Transverse colon (tissue), 4 donors: ENCODE measurements around the gene GLS.

Experiments
- CTCF ChIP-seq, 5 experiments: fragments of 200-600 bp in 3 of 5; fragments of 450-650 bp in 2 of 5; sonication (generic) in 3 of 5; IDR thresholded peaks; 1 replicate in 2 of 5; 2 replicates in 3 of 5; pipeline ENCODE4 v1.5.1; 2016 to 2017; ENCODE audit warnings: antibody characterized with exemption in 5 of 5, inconsistent platforms in 3 of 5, mild to moderate bottlenecking in 2 of 5, moderate library complexity in 1 of 5
- POLR2A ChIP-seq: fragments of 450-650 bp; IDR thresholded peaks from one replicate; pipeline ENCODE4 v1.6.1; 2016; ENCODE audit warnings: antibody characterized with exemption, mild to moderate bottlenecking, moderate library complexity
- POLR2AphosphoS5 ChIP-seq, 3 donors: sonication (generic); formaldehyde crosslinking; IDR thresholded peaks; one replicate each; pipeline ENCODE4 v1.6.1; 2016; ENCODE audit warnings: antibody characterized with exemption in 3 of 3

DNA sequence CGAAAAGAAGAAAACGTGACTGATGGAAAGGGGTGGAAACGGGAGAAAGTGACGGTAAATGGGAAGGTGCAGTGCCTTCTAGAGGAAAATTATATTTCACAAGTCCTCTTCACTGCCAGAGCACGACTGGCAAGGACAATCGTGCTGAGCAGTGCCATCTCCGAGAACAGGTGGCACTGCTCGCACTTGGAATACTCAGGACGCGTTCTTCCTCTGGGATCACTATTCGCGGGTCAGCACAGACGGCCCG lies 133.0 kb downstream of the GLS start:
- TF ChIP-seq POLR2AphosphoS5 (IDR thresholded peaks at IDR 0.05) (no peak), CTCF (IDR thresholded peaks at IDR 0.05) (no peak), POLR2A (no peak)
